Hepatocyte (in vitro differentiated cells): ENCODE results near the gene CRACR2B. TPM values are rescaled to one million over a fixed set of nuclear protein-coding genes. Genes with fewer than 3 reads are reported as not detected.

Experiments
- DNase-seq: peaks from one replicate; pipeline ENCODE4 v3.0.0-alpha.2; 2016; ENCODE audit warnings: low spot score
- H2AFZ ChIP-seq: fragments of 200-600 bp; sonication (generic); 2 replicates; pipeline ENCODE4 v1.6.0; 2016; ENCODE audit warnings: antibody characterized with exemption, mild to moderate bottlenecking
- H3K27ac ChIP-seq: fragments of 200-600 bp; sonication (generic); 2 replicates; pipeline ENCODE4 v1.5.1; 2016; ENCODE audit warnings: mild to moderate bottlenecking
- H3K27me3 ChIP-seq: fragments of 200-600 bp; sonication (generic); 2 replicates; pipeline ENCODE4 v1.6.1; 2016
- H3K36me3 ChIP-seq: fragments of 200-600 bp; sonication (generic); replicated peaks from 2 replicates; pipeline ENCODE4 v1.5.1; 2016; ENCODE audit warnings: low read depth; ENCODE audit not compliant: insufficient read depth
- H3K4me1 ChIP-seq: fragments of 200-600 bp; sonication (generic); 2 replicates; pipeline ENCODE4 v1.5.1; 2016; ENCODE audit warnings: mild to moderate bottlenecking, moderate library complexity; ENCODE audit not compliant: insufficient read depth
- H3K4me2 ChIP-seq: fragments of 200-600 bp; sonication (generic); 2 replicates; pipeline ENCODE4 v1.6.0; 2016
- H3K4me3 ChIP-seq: fragments of 200-600 bp; sonication (generic); 2 replicates; pipeline ENCODE4 v1.5.1; 2016; ENCODE audit warnings: mild to moderate bottlenecking
- H3K79me2 ChIP-seq: fragments of 200-600 bp; sonication (generic); 2 replicates; pipeline ENCODE4 v1.6.0; 2017; ENCODE audit warnings: mild to moderate bottlenecking
- H3K9me2 ChIP-seq: fragments of 200-600 bp; sonication (generic); replicated peaks from 2 replicates; pipeline ENCODE4 v1.6.0; 2017; ENCODE audit warnings: mild to moderate bottlenecking; ENCODE audit not compliant: insufficient read depth
- H3K9me3 ChIP-seq: fragments of 200-600 bp; sonication (generic); 2 replicates; pipeline ENCODE4 v1.5.1; 2016; ENCODE audit warnings: low read depth, mild to moderate bottlenecking
- H4K20me1 ChIP-seq: fragments of 200-600 bp; sonication (generic); 2 replicates; pipeline ENCODE4 v1.6.0; 2016; ENCODE audit warnings: mild to moderate bottlenecking; ENCODE audit not compliant: insufficient read depth, poor library complexity, severe bottlenecking
- EZH2 ChIP-seq: fragments of 200-600 bp; sonication (generic); IDR thresholded peaks from 2 replicates; pipeline ENCODE4 v1.6.1; 2016; ENCODE audit warnings: antibody characterized with exemption, mild to moderate bottlenecking, borderline replicate concordance
- EZH2phosphoT487 ChIP-seq: fragments of 200-600 bp; sonication (generic); IDR thresholded peaks from one replicate; pipeline ENCODE4 v1.6.1; 2018; ENCODE audit warnings: antibody characterized with exemption, mild to moderate bottlenecking, low read depth, moderate library complexity; ENCODE audit not compliant: unreplicated experiment, severe bottlenecking
- WGBS: methylation state at CpG from one replicate; pipeline ENCODE4 v1.1.6; 2016; ENCODE audit warnings: low lambda C conversion rate; ENCODE audit errors: missing lambda C conversion rate; 5-methylcytosine and 5-hydroxymethylcytosine counted together
- polyA plus RNA-seq: library from polyadenylated mRNA; unstranded; fragments of >200 nt; fragmentation: Nextera tagmentation; extraction: Ambion mirVana; gene quantifications from 2 replicates; pipeline ENCODE4 v1.2.1, GENCODE V29; 2016
- small RNA-seq: library from RNA; depleted of rRNA; stranded (forward); fragments of <200 nt; gene quantifications from one replicate; pipeline ENCODE3, GENCODE V24; 2014
- total RNA-seq: library from RNA; depleted of rRNA; stranded (reverse); fragments of >200 nt; gene quantifications from 2 replicates; pipeline ENCODE4 v1.2.3, GENCODE V29; 2014
- TF ChIP-seq, protein P1 (sequence below): fragments of 200-600 bp; sonication (generic); IDR thresholded peaks from 2 replicates; pipeline ENCODE4 v1.5.1; 2016; ENCODE audit warnings: antibody characterized with exemption, mild to moderate bottlenecking; ENCODE audit not compliant: poor library complexity

The CRACR2B gene
- total and polyA plus RNA-seq, 2 experiments from 2014 or later, result 9.7 to 33.2 TPM

DNA sequence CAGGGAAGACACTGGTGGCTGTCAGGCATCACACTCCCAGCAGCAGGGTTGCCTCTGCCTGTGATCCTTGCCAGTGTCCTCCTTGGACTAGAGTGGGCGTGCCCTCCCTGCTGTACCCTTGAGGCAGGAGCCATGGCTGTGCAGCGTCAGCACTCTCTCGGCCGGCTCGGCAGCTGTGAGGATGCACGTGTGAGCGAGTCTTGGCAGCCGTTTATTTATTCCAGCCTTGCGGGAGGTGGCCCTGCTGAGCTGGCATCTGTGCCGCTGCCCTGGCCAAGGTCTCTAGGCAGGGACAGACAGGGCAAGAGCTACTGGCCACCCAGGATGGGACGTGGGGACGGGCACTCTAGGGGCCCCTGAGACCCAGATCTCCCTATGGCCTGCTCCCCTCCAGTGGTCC is 48.8 kb downstream of the CRACR2B start:
- DNase-seq, result no peak
- WGBS, result 83% methylated on average over 12 of the region's 12 CpGs
- TF ChIP-seq EZH2, result no peak
- no peak for TF ChIP-seq EZH2phosphoT487
- TF ChIP-seq, protein P1, sequence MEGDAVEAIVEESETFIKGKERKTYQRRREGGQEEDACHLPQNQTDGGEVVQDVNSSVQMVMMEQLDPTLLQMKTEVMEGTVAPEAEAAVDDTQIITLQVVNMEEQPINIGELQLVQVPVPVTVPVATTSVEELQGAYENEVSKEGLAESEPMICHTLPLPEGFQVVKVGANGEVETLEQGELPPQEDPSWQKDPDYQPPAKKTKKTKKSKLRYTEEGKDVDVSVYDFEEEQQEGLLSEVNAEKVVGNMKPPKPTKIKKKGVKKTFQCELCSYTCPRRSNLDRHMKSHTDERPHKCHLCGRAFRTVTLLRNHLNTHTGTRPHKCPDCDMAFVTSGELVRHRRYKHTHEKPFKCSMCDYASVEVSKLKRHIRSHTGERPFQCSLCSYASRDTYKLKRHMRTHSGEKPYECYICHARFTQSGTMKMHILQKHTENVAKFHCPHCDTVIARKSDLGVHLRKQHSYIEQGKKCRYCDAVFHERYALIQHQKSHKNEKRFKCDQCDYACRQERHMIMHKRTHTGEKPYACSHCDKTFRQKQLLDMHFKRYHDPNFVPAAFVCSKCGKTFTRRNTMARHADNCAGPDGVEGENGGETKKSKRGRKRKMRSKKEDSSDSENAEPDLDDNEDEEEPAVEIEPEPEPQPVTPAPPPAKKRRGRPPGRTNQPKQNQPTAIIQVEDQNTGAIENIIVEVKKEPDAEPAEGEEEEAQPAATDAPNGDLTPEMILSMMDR, result no peak
- Histone ChIP-seq H3K27ac (no peak overlapping the region), H3K79me2 (no peaks in the 10 kb centered on the region), H3K27me3 (no peaks in the 10 kb centered on the region), H3K9me2 (no peaks in the 10 kb centered on the region), H3K36me3 (no peaks in the 10 kb centered on the region), H4K20me1 (no peaks in the 10 kb centered on the region), H3K9me3 (no peaks in the 10 kb centered on the region), H2AFZ (no peak overlapping the region), H3K4me1 (no peaks in the 10 kb centered on the region), H3K4me2 (no peak overlapping the region), H3K4me3 (no peak overlapping the region)

DNA sequence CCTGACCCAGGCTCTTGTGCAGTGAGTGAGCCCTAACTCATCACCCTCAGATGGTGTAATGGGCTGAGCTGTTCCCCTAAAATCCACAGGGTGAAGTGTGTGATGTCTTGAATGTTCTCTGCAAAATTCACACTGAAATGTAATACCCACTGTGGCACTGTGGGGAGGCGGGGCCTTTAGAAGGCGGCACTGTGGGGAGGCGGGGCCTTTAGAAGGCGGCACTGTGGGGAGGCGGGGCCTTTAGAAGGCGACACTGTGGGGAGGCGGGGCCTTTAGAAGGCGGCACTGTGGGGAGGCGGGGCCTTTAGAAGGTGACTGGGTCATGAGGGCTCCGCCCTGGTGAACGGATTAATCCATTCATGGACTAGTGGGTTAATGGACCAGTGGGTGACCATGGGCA is 49.8 kb downstream of the CRACR2B start:
- no peaks in the 10 kb centered on the region for H3K36me3 ChIP-seq
- no peaks in the 10 kb centered on the region for H3K9me2 ChIP-seq
- no peaks in the 10 kb centered on the region for H3K9me3 ChIP-seq
- no peaks in the 10 kb centered on the region for H3K27me3 ChIP-seq
- H2AFZ ChIP-seq, result no peak overlapping the region
- no peak overlapping the region for H3K27ac ChIP-seq
- no peaks in the 10 kb centered on the region for H3K4me1 ChIP-seq
- DNase-seq, result no peak
- TF ChIP-seq, protein P1, result no peak
- TF ChIP-seq EZH2phosphoT487 (no peak), EZH2 (no peak)
- no peak overlapping the region for H3K4me2 ChIP-seq
- no peaks in the 10 kb centered on the region for H3K79me2 ChIP-seq
- WGBS, result 97% methylated on average over 7 of the region's 11 CpGs
- no peak overlapping the region for H3K4me3 ChIP-seq
- no peaks in the 10 kb centered on the region for H4K20me1 ChIP-seq

DNA sequence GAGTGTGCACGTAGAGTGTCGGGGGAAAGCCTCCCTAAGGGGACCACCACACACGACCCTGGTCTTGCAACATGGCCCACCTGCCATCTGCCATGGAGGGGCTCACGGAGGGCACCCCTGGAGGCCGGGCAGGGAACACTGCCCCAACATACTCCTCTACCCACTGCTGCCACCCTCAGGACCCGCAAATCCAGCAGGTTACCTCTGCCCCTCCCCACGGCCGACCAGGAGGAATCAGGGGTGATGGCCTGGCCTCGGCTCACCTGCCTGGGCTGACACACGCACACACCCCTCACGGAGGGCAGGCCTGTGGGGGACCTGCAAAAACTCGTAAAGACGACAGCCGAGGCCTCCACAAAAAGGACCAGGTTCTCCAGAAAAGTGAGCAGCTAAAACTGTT is 52.7 kb downstream of the CRACR2B start:
- Histone ChIP-seq H3K79me2 (no peaks in the 10 kb centered on the region), H2AFZ (no peak overlapping the region), H3K27me3 (no peaks in the 10 kb centered on the region), H4K20me1 (no peaks in the 10 kb centered on the region), H3K4me3 (no peak overlapping the region), H3K4me2 (no peak overlapping the region), H3K9me2 (no peaks in the 10 kb centered on the region), H3K36me3 (no peaks in the 10 kb centered on the region), H3K9me3 (no peaks in the 10 kb centered on the region), H3K27ac (no peak overlapping the region), H3K4me1 (no peaks in the 10 kb centered on the region)
- TF ChIP-seq, protein P1, result no peak
- TF ChIP-seq EZH2 (no peak), EZH2phosphoT487 (no peak)
- WGBS, result 87% methylated on average over 14 of the region's 14 CpGs
- no peak for DNase-seq

Small RNAs within 50 kb of the gene (small RNA-seq; reads per million reads assigned to genes)
- gene SNORA52, result not detected

Other genes starting within 250 kb of the CRACR2B start
- gene IRF7, start 212.0 kb upstream of the CRACR2B start, total RNA-seq, result 9.3 and 10.4 TPM in 2 replicates
- 24.6 and 30.4 TPM in 2 replicates for gene IRF7, start 212.0 kb upstream of the CRACR2B start, polyA plus RNA-seq
- 91.5 and 114 TPM in 2 replicates for gene CDHR5, start 203.0 kb upstream of the CRACR2B start, total RNA-seq
- 142 and 166 TPM in 2 replicates for gene CDHR5, start 203.0 kb upstream of the CRACR2B start, polyA plus RNA-seq
- not detected in 2 replicates for gene SCT, start 200.7 kb upstream of the CRACR2B start, total RNA-seq
- 20.5 and 21.7 TPM in 2 replicates for gene SCT, start 200.7 kb upstream of the CRACR2B start, polyA plus RNA-seq
- not detected in 2 replicates for gene DRD4, start 190.7 kb upstream of the CRACR2B start, total RNA-seq
- 1.1 and 2.9 TPM in 2 replicates for gene DRD4, start 190.7 kb upstream of the CRACR2B start, polyA plus RNA-seq
- gene DEAF1, start 132.7 kb upstream of the CRACR2B start, total RNA-seq, result 27.2 and 41.5 TPM in 2 replicates
- gene DEAF1, start 132.7 kb upstream of the CRACR2B start, polyA plus RNA-seq, result 59.1 and 75.1 TPM in 2 replicates
- gene TMEM80, start 132.1 kb upstream of the CRACR2B start, total RNA-seq, result 23.8 and 26.7 TPM in 2 replicates
- gene TMEM80, start 132.1 kb upstream of the CRACR2B start, polyA plus RNA-seq, result 35.5 and 38.1 TPM in 2 replicates
- gene EPS8L2, start 121.7 kb upstream of the CRACR2B start, total RNA-seq, result 135 and 157 TPM in 2 replicates
- 310 and 339 TPM in 2 replicates for gene EPS8L2, start 121.7 kb upstream of the CRACR2B start, polyA plus RNA-seq
- gene TALDO1, start 80.5 kb upstream of the CRACR2B start, total RNA-seq, result 132 and 137 TPM in 2 replicates
- 161 and 178 TPM in 2 replicates for gene TALDO1, start 80.5 kb upstream of the CRACR2B start, polyA plus RNA-seq
- gene GATD1, start 50.4 kb upstream of the CRACR2B start, total RNA-seq, result 21.4 and 24.2 TPM in 2 replicates
- gene GATD1, start 50.4 kb upstream of the CRACR2B start, polyA plus RNA-seq, result 21.6 and 29.0 TPM in 2 replicates
- gene CEND1, start 37.8 kb upstream of the CRACR2B start, total RNA-seq, result not detected in 2 replicates
- gene CEND1, start 37.8 kb upstream of the CRACR2B start, polyA plus RNA-seq, result 0.39 TPM in 1 of 2 replicates, not detected in the other
- 11.1 and 16.2 TPM in 2 replicates for gene SLC25A22, start 29.6 kb upstream of the CRACR2B start, total RNA-seq
- 19.7 and 23.7 TPM in 2 replicates for gene SLC25A22, start 29.6 kb upstream of the CRACR2B start, polyA plus RNA-seq
- 7.1 and 11.1 TPM in 2 replicates for gene PIDD1, start 22.7 kb upstream of the CRACR2B start, total RNA-seq
- gene PIDD1, start 22.7 kb upstream of the CRACR2B start, polyA plus RNA-seq, result 16.3 and 29.5 TPM in 2 replicates
- 342 and 401 TPM in 2 replicates for gene RPLP2, start 18.0 kb upstream of the CRACR2B start, total RNA-seq
- gene RPLP2, start 18.0 kb upstream of the CRACR2B start, polyA plus RNA-seq, result 468 and 539 TPM in 2 replicates
- gene PNPLA2, start 9.0 kb upstream of the CRACR2B start, total RNA-seq, result 12.2 and 12.9 TPM in 2 replicates
- 50.0 and 57.3 TPM in 2 replicates for gene PNPLA2, start 9.0 kb upstream of the CRACR2B start, polyA plus RNA-seq
- gene CD151, start 5.0 kb downstream of the CRACR2B start, total RNA-seq, result 248 and 260 TPM in 2 replicates
- gene CD151, start 5.0 kb downstream of the CRACR2B start, polyA plus RNA-seq, result 356 and 392 TPM in 2 replicates
- gene POLR2L, start 14.6 kb downstream of the CRACR2B start, total RNA-seq, result 38.0 and 50.2 TPM in 2 replicates
- 372 and 402 TPM in 2 replicates for gene POLR2L, start 14.6 kb downstream of the CRACR2B start, polyA plus RNA-seq
- gene TSPAN4, start 14.9 kb downstream of the CRACR2B start, total RNA-seq, result 62.5 and 82.8 TPM in 2 replicates
- 148 and 177 TPM in 2 replicates for gene TSPAN4, start 14.9 kb downstream of the CRACR2B start, polyA plus RNA-seq
- gene CHID1, start 82.9 kb downstream of the CRACR2B start, total RNA-seq, result 61.5 and 92.4 TPM in 2 replicates
- gene CHID1, start 82.9 kb downstream of the CRACR2B start, polyA plus RNA-seq, result 152 and 155 TPM in 2 replicates
- gene AP2A2, start 98.0 kb downstream of the CRACR2B start, total RNA-seq, result 57.8 and 68.0 TPM in 2 replicates
- gene AP2A2, start 98.0 kb downstream of the CRACR2B start, polyA plus RNA-seq, result 49.7 and 56.2 TPM in 2 replicates
- not detected in 2 replicates for gene MUC6, start 208.8 kb downstream of the CRACR2B start, total RNA-seq
- gene MUC6, start 208.8 kb downstream of the CRACR2B start, polyA plus RNA-seq, result not detected in 2 replicates
- gene MUC2, start 247.0 kb downstream of the CRACR2B start, total RNA-seq, result 6.7 and 18.2 TPM in 2 replicates
- gene MUC2, start 247.0 kb downstream of the CRACR2B start, polyA plus RNA-seq, result 0.77 and 0.83 TPM in 2 replicates